CD4-positive, CD25-positive, alpha-beta regulatory T cell (primary cell): Measurements from ENCODE around the gene RUBCNL. TPM values are rescaled to one million over a fixed set of nuclear protein-coding genes. Genes with fewer than 3 reads are reported as not detected.
"Not testable (repeated sequence)": the region's sequence is repeated elsewhere in the genome, so short reads cannot be mapped to it uniquely, and the experiment has no call there.

ENCODE experiments used
- ATAC-seq, 2 donors: fragments of 150-1000 bp; cut with Tn5 transposase; one replicate each; pipeline ENCODE4 v1.10.0; 2021; ENCODE audit warnings: low read depth in 2 of 2, moderate number of reproducible peaks in 2 of 2, moderate library complexity in 1 of 2
- DNase-seq, 3 donors: peaks; one replicate each; pipeline versions ENCODE4 v3.0.0 to v3.0.0-alpha.2; 2012 to 2022; ENCODE audit warnings: mixed read lengths in 1 of 3
- H3K27ac ChIP-seq: one replicate; pipeline ENCODE4 v1.7.0; 2013; ENCODE audit warnings: mild to moderate bottlenecking, low read length; ENCODE audit not compliant: insufficient read depth, poor library complexity, severe bottlenecking
- H3K27me3 ChIP-seq: one replicate; pipeline ENCODE4 v1.7.0; 2013; ENCODE audit warnings: low read length; ENCODE audit not compliant: control insufficient read depth, insufficient read depth
- H3K36me3 ChIP-seq: one replicate; pipeline ENCODE4 v1.7.0; 2013; ENCODE audit warnings: mild to moderate bottlenecking, low read length, moderate library complexity; ENCODE audit not compliant: control insufficient read depth, insufficient read depth
- H3K4me1 ChIP-seq: 2 replicates; pipeline ENCODE4 v1.7.0; 2013; ENCODE audit warnings: mild to moderate bottlenecking, low read length; ENCODE audit not compliant: insufficient read depth, control insufficient read depth, poor library complexity, severe bottlenecking
- H3K4me3 ChIP-seq: one replicate; pipeline ENCODE4 v1.7.0; 2013; ENCODE audit warnings: low read depth, mild to moderate bottlenecking, low read length, moderate library complexity
- H3K9me3 ChIP-seq, 2 experiments: 1 replicate in 1 of 2; 2 replicates in 1 of 2; pipeline ENCODE4 v1.7.0; 2013; ENCODE audit warnings: low read length in 2 of 2, mild to moderate bottlenecking in 1 of 2, moderate library complexity in 1 of 2; ENCODE audit not compliant: control insufficient read depth in 2 of 2
- H3K27ac Mint-ChIP-seq, 3 donors: one replicate each; pipeline ENCODE4 v1.8.0; 2020 to 2022; ENCODE audit warnings: mild to moderate bottlenecking in 3 of 3, mixed read lengths in 3 of 3, moderate library complexity in 2 of 3
- H3K27me3 Mint-ChIP-seq: one replicate; pipeline ENCODE4 v1.8.0; 2022; ENCODE audit warnings: mild to moderate bottlenecking, mixed read lengths
- H3K36me3 Mint-ChIP-seq: one replicate; pipeline ENCODE4 v1.8.0; 2020; ENCODE audit warnings: mixed read lengths
- H3K4me1 Mint-ChIP-seq, 4 donors: one replicate each; pipeline ENCODE4 v1.8.0; 2020 to 2022; ENCODE audit warnings: mixed read lengths in 4 of 4, mild to moderate bottlenecking in 1 of 4
- H3K4me3 Mint-ChIP-seq, 4 donors: one replicate each; pipeline ENCODE4 v1.8.0; 2020 to 2022; ENCODE audit warnings: mild to moderate bottlenecking in 4 of 4, mixed read lengths in 4 of 4, moderate library complexity in 3 of 4
- H3K9me3 Mint-ChIP-seq, 7 donors: one replicate each; pipeline ENCODE4 v1.8.0; 2020 to 2022; ENCODE audit warnings: mixed read lengths in 7 of 7, mild to moderate bottlenecking in 3 of 7, moderate library complexity in 2 of 7
- polyA plus RNA-seq, 4 donors: library from polyadenylated mRNA; unstranded; fragments of 300-500 nt; fragmentation: Illumina TruSeq; gene quantifications; one replicate each; pipeline ENCODE4 v1.2.3, GENCODE V29; 2021
- total RNA-seq: library from RNA; stranded (reverse); gene quantifications from one replicate; pipeline ENCODE4 v1.2.3, GENCODE V29; 2022

RUBCNL gene
- total and polyA plus RNA-seq, 5 donors from 2014 or later: 0.05 to 0.38 (median 0.14) TPM; not detected in 1

DNA sequence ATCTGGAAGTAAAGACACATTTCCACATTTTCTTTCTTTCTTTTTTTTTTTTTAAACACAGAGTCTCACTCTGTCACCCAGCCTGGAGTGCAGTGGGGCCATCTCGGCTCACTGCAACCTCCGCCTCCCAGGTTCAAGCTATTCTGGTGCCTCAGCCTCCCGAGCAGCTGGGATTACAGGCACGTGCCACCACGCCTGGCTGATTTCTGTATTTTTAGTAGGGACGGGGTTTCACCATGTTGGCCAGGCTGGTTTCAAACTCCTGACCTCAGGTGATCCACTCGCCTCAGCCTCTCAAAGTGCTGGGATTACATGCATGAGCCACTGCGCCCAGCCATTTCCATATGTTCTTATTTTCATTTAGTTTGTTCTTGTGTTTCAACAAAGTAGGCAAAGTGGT, 14.1 kb downstream of the RUBCNL start:
- H3K27me3 Mint-ChIP-seq, H3K4me3 Mint-ChIP-seq, H3K4me1 ChIP-seq: not testable (repeated sequence)

DNA sequence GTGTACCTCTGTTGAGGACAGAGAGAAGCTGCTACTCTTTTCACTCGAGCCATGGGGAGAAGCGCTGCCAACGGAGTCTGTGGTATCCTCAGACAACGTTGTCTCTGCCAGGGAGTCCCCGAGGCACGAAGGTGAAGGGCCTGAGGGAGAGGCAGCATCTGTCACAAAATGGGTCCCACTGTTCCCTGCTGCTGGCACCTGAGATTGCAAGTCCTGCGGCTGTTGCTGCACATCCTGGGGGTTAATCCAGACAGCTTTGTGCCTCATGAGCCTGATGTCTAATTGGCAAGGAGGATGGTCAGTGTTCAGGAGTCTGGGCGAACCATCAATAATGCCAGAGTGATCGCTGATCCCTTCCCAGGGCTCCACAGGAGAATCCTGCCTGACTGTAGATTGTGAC, 15.0 kb downstream of the RUBCNL start:
- no peaks in the 10 kb centered on the region for H3K4me1 ChIP-seq
- peaks cover 8% of the 10 kb centered on the region for H3K27me3 Mint-ChIP-seq
- H3K36me3 ChIP-seq: no peaks in the 10 kb centered on the region
- no peak for DNase-seq
- no peak overlapping the region for H3K4me3 Mint-ChIP-seq
- H3K9me3 Mint-ChIP-seq: peaks cover 0 to 1% (median 0%) of the 10 kb centered on the region in 7 donors
- H3K9me3 ChIP-seq: no peaks in the 10 kb centered on the region
- no peaks in the 10 kb centered on the region for H3K36me3 Mint-ChIP-seq
- H3K27ac ChIP-seq: no peak overlapping the region
- peaks cover 0 to 4% (median 0%) of the 10 kb centered on the region in 4 donors for H3K4me1 Mint-ChIP-seq
- no peak for ATAC-seq
- no peak overlapping the region for H3K4me3 ChIP-seq
- no peak overlapping the region for H3K27ac Mint-ChIP-seq
- peaks cover 6% of the 10 kb centered on the region for H3K27me3 ChIP-seq

More for the DNA sequence above, 14.1 kb downstream of the RUBCNL start:
- not testable (repeated sequence) for H3K27me3 ChIP-seq, H3K9me3 ChIP-seq, H3K27ac Mint-ChIP-seq, H3K4me1 Mint-ChIP-seq, H3K36me3 ChIP-seq, H3K27ac ChIP-seq, H3K36me3 Mint-ChIP-seq, H3K4me3 ChIP-seq, H3K9me3 Mint-ChIP-seq, DNase-seq, ATAC-seq

DNA sequence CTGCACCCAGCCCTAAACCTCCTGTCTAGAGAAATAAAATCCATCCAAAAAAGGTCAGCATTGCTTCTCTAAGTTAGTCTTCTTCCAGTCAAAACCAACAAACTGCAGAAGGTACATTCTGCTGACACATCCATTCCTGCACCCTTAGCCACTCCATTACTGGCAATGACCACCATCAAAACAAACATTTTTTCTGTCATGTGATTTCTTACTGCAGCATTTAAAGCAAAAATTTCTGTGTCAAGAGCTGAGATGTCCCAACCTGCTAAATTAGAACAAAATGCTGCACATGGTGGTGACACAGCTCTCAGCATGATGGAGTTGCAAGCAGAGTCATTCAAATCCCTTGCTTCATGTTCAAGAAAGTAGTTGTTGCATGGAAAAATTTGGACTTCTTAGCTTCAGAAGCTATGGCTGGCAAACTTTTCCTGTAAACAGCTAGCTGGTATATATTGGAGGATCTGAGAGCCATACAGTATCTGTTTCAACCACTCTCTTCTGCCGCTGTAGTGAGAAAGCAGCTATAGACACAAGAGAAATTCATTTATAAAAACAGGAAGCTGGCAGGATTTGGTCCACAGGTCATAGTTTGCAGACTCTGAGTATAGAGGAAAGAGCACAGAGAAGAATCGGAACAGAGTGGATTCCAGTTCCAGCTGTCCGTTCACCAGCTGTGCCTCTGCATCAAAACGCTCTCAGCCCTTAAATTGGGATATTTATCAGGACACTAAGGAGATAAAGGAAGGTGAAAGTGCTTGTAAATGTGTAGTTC, 17.4 kb downstream of the RUBCNL start:
- no peaks in the 10 kb centered on the region for H3K36me3 ChIP-seq
- Mint-ChIP-seq H3K27ac (no peak overlapping the region), H3K36me3 (no peaks in the 10 kb centered on the region), H3K9me3 (peaks cover 0 to 1% (median 0%) of the 10 kb centered on the region in 7 donors), H3K4me3 (no peak overlapping the region), H3K27me3 (peaks cover 11% of the 10 kb centered on the region), H3K4me1 (peaks cover 0 to 2% (median 0%) of the 10 kb centered on the region in 4 donors)
- no peaks in the 10 kb centered on the region for H3K9me3 ChIP-seq
- H3K4me1 ChIP-seq: no peaks in the 10 kb centered on the region
- no peak overlapping the region for H3K4me3 ChIP-seq
- DNase-seq (no peak), ATAC-seq (no peak)
- peaks cover 14% of the 10 kb centered on the region for H3K27me3 ChIP-seq
- no peak overlapping the region for H3K27ac ChIP-seq

DNA sequence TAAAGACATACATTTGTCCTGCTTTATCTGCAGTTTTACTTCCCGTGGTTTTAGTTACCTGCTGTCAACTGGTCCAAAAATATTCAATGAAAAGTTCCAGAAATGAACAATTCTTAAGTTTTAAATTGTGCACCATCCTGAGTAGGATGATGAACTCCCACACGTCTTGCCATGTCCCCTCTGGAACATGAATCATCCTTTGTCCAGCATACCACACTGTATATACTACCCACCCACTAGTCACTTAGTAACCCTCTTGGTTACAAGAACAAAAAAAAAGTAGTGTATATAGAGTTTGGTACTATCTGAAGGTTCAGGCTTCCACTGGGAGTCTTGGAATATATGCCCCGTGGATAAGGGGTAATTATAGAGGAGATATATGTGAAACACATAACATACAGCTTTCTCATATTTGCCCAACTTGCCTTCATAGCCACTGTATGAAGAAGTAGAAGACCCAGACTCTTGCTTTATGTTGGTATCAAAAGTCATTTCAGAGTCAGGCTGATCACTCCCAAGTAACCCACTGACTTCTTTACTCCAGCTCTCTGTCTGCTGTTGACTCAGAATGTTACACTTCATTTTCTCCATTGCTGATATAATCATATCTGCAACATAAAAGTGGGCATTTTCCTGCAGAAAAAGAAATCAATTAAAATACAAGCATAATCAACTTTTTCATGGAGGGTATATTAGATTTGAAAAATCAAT, 19.3 kb downstream of the RUBCNL start:
- H3K4me3 Mint-ChIP-seq: no peak overlapping the region
- H3K9me3 Mint-ChIP-seq: no peaks in the 10 kb centered on the region
- no peaks in the 10 kb centered on the region for H3K36me3 Mint-ChIP-seq
- Histone ChIP-seq H3K27me3 (peaks cover 14% of the 10 kb centered on the region), H3K9me3 (no peaks in the 10 kb centered on the region), H3K27ac (no peak overlapping the region), H3K4me1 (no peaks in the 10 kb centered on the region), H3K36me3 (no peaks in the 10 kb centered on the region), H3K4me3 (no peak overlapping the region)
- H3K27me3 Mint-ChIP-seq: peaks cover 11% of the 10 kb centered on the region
- DNase-seq: no peak
- no peak for ATAC-seq
- H3K4me1 Mint-ChIP-seq: peaks cover 0 to 1% (median 0%) of the 10 kb centered on the region in 4 donors
- H3K27ac Mint-ChIP-seq: no peak overlapping the region

DNA sequence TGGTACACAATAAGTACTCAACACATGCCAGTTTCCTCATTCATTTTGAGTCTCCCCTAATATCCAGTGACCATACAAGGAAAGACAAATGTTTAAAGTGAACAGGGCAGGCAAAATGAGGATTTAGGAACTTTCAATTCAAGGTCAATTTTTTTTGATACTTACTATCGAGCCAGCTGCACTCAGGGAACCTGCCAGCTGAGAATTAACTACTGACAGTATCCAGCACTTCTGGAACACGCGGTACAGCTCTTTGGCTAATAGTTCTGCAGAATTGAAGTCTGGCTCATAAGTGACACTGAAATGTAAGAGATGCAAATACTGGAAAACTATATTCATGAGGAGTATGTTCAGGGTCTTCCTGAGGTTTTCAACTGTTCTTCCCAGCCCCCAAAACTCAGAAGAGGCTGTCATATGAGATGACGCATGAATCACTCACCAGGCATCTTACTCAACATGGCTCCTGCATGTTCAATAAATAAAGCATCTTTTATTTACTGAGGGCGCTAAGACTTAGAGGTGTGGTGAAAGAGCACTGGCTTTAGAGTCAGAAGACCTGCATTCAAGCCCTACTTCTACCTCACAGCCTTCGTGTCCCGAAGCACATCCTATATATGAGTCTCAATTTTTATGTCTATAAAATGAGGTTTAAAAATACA, 25.6 kb downstream of the RUBCNL start:
- H3K4me3 Mint-ChIP-seq: no peak overlapping the region
- H3K36me3 Mint-ChIP-seq: no peaks in the 10 kb centered on the region
- H3K9me3 ChIP-seq: no peaks in the 10 kb centered on the region
- H3K4me3 ChIP-seq: no peak overlapping the region
- DNase-seq (no peak), ATAC-seq (no peak)
- no peaks in the 10 kb centered on the region for H3K36me3 ChIP-seq
- no peak overlapping the region for H3K27ac Mint-ChIP-seq
- no peaks in the 10 kb centered on the region for H3K4me1 ChIP-seq
- H3K4me1 Mint-ChIP-seq: no peaks in the 10 kb centered on the region
- H3K27me3 ChIP-seq: peaks cover 6% of the 10 kb centered on the region
- H3K27ac ChIP-seq: no peak overlapping the region
- H3K27me3 Mint-ChIP-seq: peaks cover 7% of the 10 kb centered on the region
- H3K9me3 Mint-ChIP-seq: peaks cover 0 to 2% (median 0%) of the 10 kb centered on the region in 7 donors

DNA sequence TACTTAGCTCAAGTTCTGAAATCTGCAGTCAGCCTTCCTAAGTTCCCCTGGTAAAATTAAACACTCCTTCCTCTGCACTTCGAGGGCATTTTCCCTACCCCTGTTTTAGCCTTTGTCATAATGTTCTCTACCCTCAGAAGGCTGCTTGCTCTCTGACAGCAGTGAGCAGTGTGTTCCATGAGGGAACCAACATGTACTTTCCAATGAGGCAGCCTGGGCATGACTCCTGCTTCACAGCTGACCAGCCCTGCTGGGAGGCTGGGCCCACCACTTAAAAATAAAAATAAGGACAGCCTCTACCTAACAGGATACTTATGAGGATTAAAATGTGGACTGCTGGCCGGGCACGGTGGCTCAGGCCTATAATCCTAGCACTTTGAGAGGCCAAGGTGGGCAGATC, 26.4 kb downstream of the RUBCNL start:
- Mint-ChIP-seq H3K4me1 (no peaks in the 10 kb centered on the region), H3K9me3 (peaks cover 0 to 2% (median 0%) of the 10 kb centered on the region in 7 donors), H3K27ac (no peak overlapping the region), H3K27me3 (peaks cover 9% of the 10 kb centered on the region), H3K36me3 (no peaks in the 10 kb centered on the region), H3K4me3 (no peak overlapping the region)
- no peaks in the 10 kb centered on the region for H3K36me3 ChIP-seq
- no peak overlapping the region for H3K4me3 ChIP-seq
- no peaks in the 10 kb centered on the region for H3K27me3 ChIP-seq
- DNase-seq (no peak), ATAC-seq (no peak)
- H3K9me3 ChIP-seq: no peaks in the 10 kb centered on the region
- H3K4me1 ChIP-seq: no peaks in the 10 kb centered on the region
- no peak overlapping the region for H3K27ac ChIP-seq

DNA sequence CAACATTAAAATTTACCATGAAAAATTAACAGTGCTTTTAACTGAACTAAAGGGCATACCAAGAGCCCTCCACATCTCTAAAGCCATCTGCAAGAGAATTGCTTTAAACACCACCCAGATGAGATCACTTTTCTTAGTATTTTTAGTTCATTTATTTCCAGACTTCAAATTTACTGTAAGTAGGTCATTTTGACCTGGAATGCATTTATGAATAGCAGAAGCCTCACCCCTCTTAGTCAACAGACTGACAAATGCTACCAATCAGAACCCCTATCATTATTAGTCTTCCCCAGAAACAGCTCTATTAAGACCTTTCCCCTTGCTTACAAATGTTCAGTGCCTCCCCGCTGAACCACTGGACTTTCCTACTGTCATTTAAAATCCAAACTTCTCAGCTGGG, 27.3 kb downstream of the RUBCNL start:
- H3K27ac Mint-ChIP-seq: no peak overlapping the region
- H3K4me1 ChIP-seq: no peaks in the 10 kb centered on the region
- H3K27me3 ChIP-seq: no peaks in the 10 kb centered on the region
- H3K4me3 ChIP-seq: no peak overlapping the region
- H3K4me1 Mint-ChIP-seq: peaks cover 0 to 3% (median 0%) of the 10 kb centered on the region in 4 donors
- no peaks in the 10 kb centered on the region for H3K36me3 Mint-ChIP-seq
- no peaks in the 10 kb centered on the region for H3K36me3 ChIP-seq
- no peak overlapping the region for H3K27ac ChIP-seq
- H3K9me3 ChIP-seq: no peaks in the 10 kb centered on the region
- ATAC-seq (no peak), DNase-seq (no peak)
- no peak overlapping the region for H3K4me3 Mint-ChIP-seq
- peaks cover 0 to 2% (median under 1%) of the 10 kb centered on the region in 7 donors for H3K9me3 Mint-ChIP-seq
- peaks cover 10% of the 10 kb centered on the region for H3K27me3 Mint-ChIP-seq
